Breast epithelium (tissue), 3 donors: ENCODE data around the gene CENPS.

Source experiments
- CTCF ChIP-seq, 3 donors: fragments of 450-650 bp; IDR thresholded peaks; one replicate each; pipeline ENCODE4 v1.5.1; 2016 to 2017; ENCODE audit warnings: antibody characterized with exemption in 3 of 3, mild to moderate bottlenecking in 3 of 3, moderate library complexity in 3 of 3
- POLR2AphosphoS5 ChIP-seq, 3 donors: sonication (generic); formaldehyde crosslinking; IDR thresholded peaks; one replicate each; pipeline ENCODE4 v1.6.1; 2017; ENCODE audit warnings: antibody characterized with exemption in 3 of 3

GRCh38 chr1:10450836-10451235, 20.6 kb downstream of the CENPS start:
- TF ChIP-seq CTCF (IDR thresholded peaks at IDR 0.05) (no peak), POLR2AphosphoS5 (IDR thresholded peaks at IDR 0.05) (no peak)
